HG03103 (cell line): ENCODE results near the gene ATP6V1A.
A peak's percentile ranks its signal among the peaks of the same experiment; 100 is the strongest.

Source experiments
- ATAC-seq: cut with Tn5 transposase; IDR thresholded peaks from one replicate; pipeline ENCODE4 v1.9.1; 2021; ENCODE audit warnings: low read depth; ENCODE audit not compliant: unreplicated experiment

ATP6V1A gene

GRCh38 chr3:113746548-113747282 is at the start of gene ATP6V1A:
ATP6V1A (plus strand) TSS chr3:113747035; CDS start chr3:113778754, 31,719 bp downstream.
- ATAC-seq: peak; percentile 33

- ATAC-seq: no peak
Observed at GRCh38 chr3:113697500-113698090, 49.2 kb upstream of the ATP6V1A start.

- no peak for ATAC-seq
Observed at GRCh38 chr3:113698213-113698742, 48.6 kb upstream of the ATP6V1A start.

- no peak for ATAC-seq
Observed at GRCh38 chr3:113698956-113699355, 47.9 kb upstream of the ATP6V1A start.

GRCh38 chr3:113707835-113708234 is 39.0 kb upstream of the ATP6V1A start:
- ATAC-seq: no peak

- ATAC-seq: no peak
Observed at GRCh38 chr3:113712129-113712528, 34.7 kb upstream of the ATP6V1A start.

- ATAC-seq: no peak
Observed at GRCh38 chr3:113714702-113715101, 32.1 kb upstream of the ATP6V1A start.

GRCh38 chr3:113717308-113717707 is 29.5 kb upstream of the ATP6V1A start:
- ATAC-seq: no peak

GRCh38 chr3:113717818-113718217 is 29.0 kb upstream of the ATP6V1A start:
- no peak for ATAC-seq

GRCh38 chr3:113719294-113719693 is 27.5 kb upstream of the ATP6V1A start:
- ATAC-seq: no peak

- ATAC-seq: no peak
Observed at GRCh38 chr3:113719758-113720157, 27.1 kb upstream of the ATP6V1A start.

GRCh38 chr3:113721636-113722035 is 25.2 kb upstream of the ATP6V1A start:
- no peak for ATAC-seq

- ATAC-seq: no peak
Observed at GRCh38 chr3:113728661-113729060, 18.2 kb upstream of the ATP6V1A start.

GRCh38 chr3:113730550-113730949 is 16.3 kb upstream of the ATP6V1A start:
- ATAC-seq: no peak

GRCh38 chr3:113731694-113732093 is 15.1 kb upstream of the ATP6V1A start:
- ATAC-seq: no peak

- no peak for ATAC-seq
Observed at GRCh38 chr3:113736548-113737089, 10.2 kb upstream of the ATP6V1A start.

GRCh38 chr3:113741086-113741485 is 5.7 kb upstream of the ATP6V1A start:
- ATAC-seq: no peak

GRCh38 chr3:113741620-113742019 is 5.2 kb upstream of the ATP6V1A start:
- no peak for ATAC-seq

GRCh38 chr3:113743006-113743630 is 3.7 kb upstream of the ATP6V1A start:
- no peak for ATAC-seq

GRCh38 chr3:113744941-113745755 is 1.7 kb upstream of the ATP6V1A start:
- peak; percentile 41 for ATAC-seq
